ENCODE data around the gene C4A. TPM values are rescaled to one million over a fixed set of nuclear protein-coding genes. Genes with fewer than 3 reads are reported as not detected.

Gene C4A
- polyA plus RNA-seq, 3 donors from 2014 or later, result not detected

DNA sequence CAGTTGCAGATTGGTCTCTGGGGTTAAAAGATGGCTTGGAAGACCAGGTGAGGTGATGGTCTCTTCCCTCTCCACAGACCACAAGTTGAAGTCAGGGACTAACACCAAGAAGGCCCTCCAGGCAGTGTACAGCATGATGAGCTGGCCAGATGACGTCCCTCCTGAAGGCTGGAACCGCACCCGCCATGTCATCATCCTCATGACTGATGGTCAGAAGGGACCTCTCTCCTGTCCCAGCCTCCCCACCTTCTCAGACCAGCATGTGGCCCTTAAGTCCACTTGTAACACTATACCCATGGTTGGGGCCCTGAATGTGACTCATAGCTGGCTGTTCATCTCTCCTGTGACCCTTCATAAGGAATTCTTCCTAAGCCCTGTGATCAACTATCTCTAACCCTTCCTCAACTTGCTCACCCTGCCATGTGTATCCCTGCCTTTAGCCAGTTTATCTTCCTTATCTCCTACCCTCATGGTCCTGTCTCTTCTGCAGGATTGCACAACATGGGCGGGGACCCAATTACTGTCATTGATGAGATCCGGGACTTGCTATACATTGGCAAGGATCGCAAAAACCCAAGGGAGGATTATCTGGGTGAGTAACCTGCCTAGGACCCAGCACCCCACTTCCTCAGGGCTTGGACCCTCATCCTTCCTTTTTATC lies 33.0 kb upstream of the C4A start:
- H3K4me1 Mint-ChIP-seq, result peaks cover 0 to 6% of the 10 kb centered on the region in 2 donors
- peaks cover 9 to 13% (median 10%) of the 10 kb centered on the region in 3 donors for H3K36me3 Mint-ChIP-seq
- peaks cover 2 to 15% (median 10%) of the 10 kb centered on the region in 3 donors for H3K27me3 Mint-ChIP-seq (ENCODE audit: low read depth in 3 of 3)
- no peak overlapping the region for H3K27ac Mint-ChIP-seq
- no peak for DNase-seq
- H3K4me3 Mint-ChIP-seq, result no peak overlapping the region
- no peaks in the 10 kb centered on the region for H3K9me3 Mint-ChIP-seq

GRCh38 chr6:31949926-31950548 lies 31.8 kb upstream of the C4A start:
- no peak overlapping the region for H3K4me3 Mint-ChIP-seq

DNA sequence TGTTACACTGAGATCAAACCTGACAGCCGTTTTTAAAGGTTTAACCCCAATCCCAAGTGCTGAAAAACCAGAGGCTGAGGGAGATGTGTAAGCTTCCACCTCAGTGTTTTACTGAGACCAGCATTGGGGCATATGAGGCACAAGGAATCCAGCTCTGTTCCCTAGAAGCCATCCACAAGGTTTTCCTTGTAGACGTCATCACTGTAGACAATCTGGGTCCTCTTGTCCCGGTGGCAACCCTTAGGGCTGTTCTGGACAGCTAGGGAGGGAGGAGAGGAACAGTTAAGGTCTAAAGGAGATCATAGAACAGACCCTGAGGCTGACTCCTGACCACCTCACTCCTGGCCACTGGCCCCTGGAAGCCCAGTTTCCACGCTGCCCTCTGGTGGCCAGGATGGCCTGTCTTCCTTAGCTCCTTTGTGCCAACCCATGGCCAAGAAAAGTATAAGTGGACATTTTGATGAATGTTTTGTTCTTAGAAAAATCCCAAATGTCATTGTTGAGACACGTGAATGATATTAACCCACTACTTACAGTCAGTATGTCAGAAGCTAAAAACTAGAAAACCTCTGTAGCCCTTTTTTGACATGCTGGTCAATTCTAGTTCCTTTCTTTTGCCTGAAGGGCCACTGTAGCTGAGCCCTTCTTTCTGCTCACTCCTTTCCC lies 29.6 kb upstream of the C4A start:
- peak; percentile 27 to 30 (median 29) for DNase-seq
- Mint-ChIP-seq H3K9me3 (no peaks in the 10 kb centered on the region), H3K27ac (peak overlapping the region in 2 of 6 donors; percentile 46 to 49), H3K27me3 (ENCODE audit: low read depth in 3 of 3) (peaks cover 0 to 5% (median 5%) of the 10 kb centered on the region in 3 donors), H3K4me1 (peaks cover 1 to 10% of the 10 kb centered on the region in 2 donors), H3K4me3 (no peak overlapping the region), H3K36me3 (peaks cover 19 to 31% (median 24%) of the 10 kb centered on the region in 3 donors)

More at GRCh38 chr6:31949926-31950548, 31.8 kb upstream of the C4A start:
- peaks cover 2 to 12% (median 10%) of the 10 kb centered on the region in 3 donors for H3K27me3 Mint-ChIP-seq (ENCODE audit: low read depth in 3 of 3)
- H3K4me1 Mint-ChIP-seq, result peaks cover 0 to 6% of the 10 kb centered on the region in 2 donors
- no peak for DNase-seq
- H3K27ac Mint-ChIP-seq, result peak overlapping the region in 2 of 6 donors; percentile 24 to 71
- peaks cover 19 to 24% (median 22%) of the 10 kb centered on the region in 3 donors for H3K36me3 Mint-ChIP-seq
- H3K9me3 Mint-ChIP-seq, result no peaks in the 10 kb centered on the region

GRCh38 chr6:31952890-31953289 lies 29.0 kb upstream of the C4A start:
- peak overlapping the region in 2 of 6 donors; percentile 46 to 49 for H3K27ac Mint-ChIP-seq
- H3K27me3 Mint-ChIP-seq (ENCODE audit: low read depth in 3 of 3), result peaks cover 0 to 5% (median 5%) of the 10 kb centered on the region in 3 donors
- H3K36me3 Mint-ChIP-seq, result peaks cover 19 to 31% (median 24%) of the 10 kb centered on the region in 3 donors
- H3K9me3 Mint-ChIP-seq, result no peaks in the 10 kb centered on the region
- peaks cover 7 to 16% of the 10 kb centered on the region in 2 donors for H3K4me1 Mint-ChIP-seq
- no peak for DNase-seq
- H3K4me3 Mint-ChIP-seq, result no peak overlapping the region

- DNase-seq, result no peak
- Mint-ChIP-seq H3K36me3 (peaks cover 19 to 31% (median 24%) of the 10 kb centered on the region in 3 donors), H3K4me3 (no peak overlapping the region), H3K27ac (peak overlapping the region in 2 of 6 donors; percentile 18 to 68), H3K27me3 (ENCODE audit: low read depth in 3 of 3) (peaks cover 4 to 10% (median 7%) of the 10 kb centered on the region in 3 donors), H3K4me1 (peaks cover 22 to 30% of the 10 kb centered on the region in 2 donors), H3K9me3 (no peaks in the 10 kb centered on the region)
These were observed 27.3 kb upstream of the C4A start for GRCh38 chr6:31954511-31954910.

GRCh38 chr6:31956796-31957195 lies 25.1 kb upstream of the C4A start:
- H3K27ac Mint-ChIP-seq, result peak overlapping the region in 3 of 6 donors; percentile 34 to 98 (median 97)
- H3K4me1 Mint-ChIP-seq, result peaks cover 31 to 44% of the 10 kb centered on the region in 2 donors
- H3K36me3 Mint-ChIP-seq, result peaks cover 19 to 45% (median 25%) of the 10 kb centered on the region in 3 donors
- H3K4me3 Mint-ChIP-seq, result peak overlapping the region in 1 of 5 donors; percentile 97
- no peaks in the 10 kb centered on the region for H3K9me3 Mint-ChIP-seq
- DNase-seq, result no peak
- peaks cover 4 to 10% (median 6%) of the 10 kb centered on the region in 3 donors for H3K27me3 Mint-ChIP-seq (ENCODE audit: low read depth in 3 of 3)

DNA sequence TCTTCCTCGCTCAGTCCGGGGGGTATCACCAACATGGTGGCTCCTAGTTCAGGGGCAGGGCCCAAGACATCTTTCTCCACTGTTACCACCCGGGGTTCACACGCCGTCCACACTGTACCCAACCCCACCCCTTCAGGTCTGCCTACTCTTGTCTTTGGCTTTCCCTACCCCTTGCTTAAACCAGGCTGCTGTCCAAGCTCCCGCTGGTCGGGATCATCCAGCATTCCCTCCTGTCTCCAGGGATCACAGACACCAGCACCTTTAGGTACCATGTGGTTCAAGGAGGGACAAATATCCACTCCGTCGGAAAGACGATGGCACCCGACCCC lies 23.5 kb upstream of the C4A start:
- Mint-ChIP-seq H3K27ac (peak overlapping the region; percentile 97 to 99 (median 98)), H3K4me3 (peak overlapping the region; percentile 93 to 98 (median 97)), H3K9me3 (no peaks in the 10 kb centered on the region), H3K27me3 (ENCODE audit: low read depth in 3 of 3) (peaks cover 4 to 11% (median 6%) of the 10 kb centered on the region in 3 donors), H3K4me1 (peaks cover 31 to 46% of the 10 kb centered on the region in 2 donors), H3K36me3 (peaks cover 15 to 55% (median 26%) of the 10 kb centered on the region in 3 donors)
- no peak for DNase-seq

GRCh38 chr6:31958741-31959739 lies 22.8 kb upstream of the C4A start, which contains the start of the genes NELFE and SKIC2:
NELFE (minus strand) TSS chr6:31958971; CDS start chr6:31958446, 525 bp downstream.
SKIC2 (plus strand) TSS chr6:31959175; CDS start chr6:31959193, 18 bp downstream.
- Mint-ChIP-seq H3K36me3 (peaks cover 9 to 53% (median 21%) of the 10 kb centered on the region in 3 donors), H3K4me3 (peak within 1 kb of the TSS; percentile 93 to 98 (median 97)), H3K9me3 (no peaks in the 10 kb centered on the region)

GRCh38 chr6:31961616-31962015 lies 20.2 kb upstream of the C4A start:
- Mint-ChIP-seq H3K4me1 (peaks cover 31 to 44% of the 10 kb centered on the region in 2 donors), H3K36me3 (peaks cover 0 to 48% (median 20%) of the 10 kb centered on the region in 3 donors), H3K27ac (peak overlapping the region in 3 of 6 donors; percentile 70 to 77 (median 73)), H3K4me3 (peak overlapping the region in 1 of 5 donors; percentile 59), H3K9me3 (no peaks in the 10 kb centered on the region), H3K27me3 (ENCODE audit: low read depth in 3 of 3) (peaks cover 4 to 11% (median 6%) of the 10 kb centered on the region in 3 donors)
- no peak for DNase-seq

More at GRCh38 chr6:31958741-31959739, 22.8 kb upstream of the C4A start, which contains the start of the genes NELFE and SKIC2:
- peaks cover 4 to 11% (median 6%) of the 10 kb centered on the region in 3 donors for H3K27me3 Mint-ChIP-seq (ENCODE audit: low read depth in 3 of 3)
- peaks cover 31 to 44% of the 10 kb centered on the region in 2 donors for H3K4me1 Mint-ChIP-seq
- H3K27ac Mint-ChIP-seq, result peak within 1 kb of the TSS; percentile 97 to 99 (median 98)
- DNase-seq, result peak; percentile 99

DNA sequence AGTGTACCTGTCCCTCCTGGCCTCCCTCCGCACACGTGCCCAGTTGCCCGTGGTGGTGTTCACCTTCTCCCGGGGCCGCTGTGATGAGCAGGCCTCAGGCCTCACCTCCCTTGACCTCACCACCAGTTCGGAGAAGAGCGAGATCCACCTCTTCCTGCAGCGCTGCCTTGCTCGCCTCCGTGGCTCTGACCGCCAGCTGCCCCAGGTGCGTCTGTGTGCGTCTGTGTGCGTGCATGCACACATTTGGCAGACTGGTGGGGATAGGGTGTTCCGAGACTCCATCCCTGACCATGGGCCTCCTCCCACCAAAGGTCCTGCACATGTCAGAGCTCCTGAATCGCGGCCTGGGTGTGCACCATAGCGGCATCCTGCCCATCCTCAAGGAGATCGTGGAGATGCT lies 17.9 kb upstream of the C4A start:
- peaks cover 15 to 26% of the 10 kb centered on the region in 2 donors for H3K4me1 Mint-ChIP-seq
- peak overlapping the region in 2 of 6 donors; percentile 11 to 29 for H3K27ac Mint-ChIP-seq
- no peak for DNase-seq
- H3K4me3 Mint-ChIP-seq, result no peak overlapping the region
- peaks cover 0 to 8% (median 4%) of the 10 kb centered on the region in 3 donors for H3K27me3 Mint-ChIP-seq (ENCODE audit: low read depth in 3 of 3)
- peaks cover 0 to 61% (median 24%) of the 10 kb centered on the region in 3 donors for H3K36me3 Mint-ChIP-seq
- no peaks in the 10 kb centered on the region for H3K9me3 Mint-ChIP-seq

- Mint-ChIP-seq H3K36me3 (peaks cover 0 to 62% (median 24%) of the 10 kb centered on the region in 3 donors), H3K4me1 (peaks cover 16 to 21% of the 10 kb centered on the region in 2 donors), H3K27ac (peak overlapping the region in 1 of 6 donors; percentile 13), H3K4me3 (no peak overlapping the region), H3K9me3 (no peaks in the 10 kb centered on the region), H3K27me3 (ENCODE audit: low read depth in 3 of 3) (peaks cover 3 to 8% (median 4%) of the 10 kb centered on the region in 3 donors)
- DNase-seq, result no peak
These were observed 16.2 kb upstream of the C4A start for GRCh38 chr6:31965700-31966099.

DNA sequence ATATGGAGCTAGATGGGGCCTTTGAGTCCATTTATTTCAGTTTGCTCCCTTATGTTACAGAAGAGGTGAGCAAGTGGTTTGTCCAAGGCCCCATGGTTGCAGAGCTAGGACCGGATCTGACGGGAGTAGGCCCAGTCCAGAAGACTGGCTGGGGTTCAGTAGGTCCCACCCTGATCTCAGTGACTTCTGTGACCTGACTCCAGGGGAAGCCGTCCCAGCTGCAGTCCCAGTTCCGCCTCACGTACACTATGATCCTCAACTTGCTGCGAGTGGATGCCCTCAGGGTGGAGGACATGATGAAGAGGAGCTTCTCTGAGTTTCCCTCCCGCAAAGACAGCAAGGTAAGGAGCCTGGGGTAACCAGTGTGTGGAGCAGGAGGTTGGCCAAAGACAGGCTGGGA lies 15.4 kb upstream of the C4A start:
- peaks cover 3 to 12% (median 4%) of the 10 kb centered on the region in 3 donors for H3K27me3 Mint-ChIP-seq (ENCODE audit: low read depth in 3 of 3)
- H3K36me3 Mint-ChIP-seq, result peaks cover 0 to 54% (median 24%) of the 10 kb centered on the region in 3 donors
- H3K4me1 Mint-ChIP-seq, result peaks cover 15 to 29% of the 10 kb centered on the region in 2 donors
- no peak overlapping the region for H3K4me3 Mint-ChIP-seq
- peak overlapping the region in 1 of 6 donors; percentile 29 for H3K27ac Mint-ChIP-seq
- DNase-seq, result no peak
- H3K9me3 Mint-ChIP-seq, result no peaks in the 10 kb centered on the region
